Progenitor cell of endocrine pancreas (in vitro differentiated cells): ENCODE measurements around the gene ADAP1. TPM values are rescaled to one million over a fixed set of nuclear protein-coding genes. Genes with fewer than 3 reads are reported as not detected.
"Not testable (repeated sequence)": the region's sequence is repeated elsewhere in the genome, so short reads cannot be mapped to it uniquely, and the experiment has no call there.

Experiments used
- DNase-seq: peaks from one replicate; pipeline ENCODE4 v3.0.0; 2021; ENCODE audit warnings: low spot score; ENCODE audit not compliant: unreplicated experiment
- H3K27ac Mint-ChIP-seq: 2 replicates; pipeline ENCODE4 v1.8.0; 2021; ENCODE audit warnings: mild to moderate bottlenecking, moderate library complexity, mixed read lengths
- H3K27me3 Mint-ChIP-seq: 2 replicates; pipeline ENCODE4 v1.8.0; 2021; ENCODE audit warnings: mixed read lengths
- H3K36me3 Mint-ChIP-seq: 2 replicates; pipeline ENCODE4 v1.8.0; 2022; ENCODE audit warnings: mixed read lengths; ENCODE audit not compliant: insufficient read depth
- H3K4me1 Mint-ChIP-seq: 2 replicates; pipeline ENCODE4 v1.8.0; 2021; ENCODE audit warnings: low read depth, mixed read lengths
- H3K4me3 Mint-ChIP-seq: 2 replicates; pipeline ENCODE4 v1.8.0; 2021; ENCODE audit warnings: low read depth, mild to moderate bottlenecking, moderate library complexity, mixed read lengths
- H3K9me3 Mint-ChIP-seq: 2 replicates; pipeline ENCODE4 v1.8.0; 2021; ENCODE audit warnings: low read depth, mixed read lengths
- CTCF ChIP-seq: fragments of 200-600 bp; sonication (generic); IDR thresholded peaks from one replicate; pipeline ENCODE4 v1.5.0; 2021; ENCODE audit warnings: antibody characterized with exemption, mild to moderate bottlenecking; ENCODE audit not compliant: unreplicated experiment
- total RNA-seq: library from RNA; stranded (reverse); gene quantifications from 2 replicates; pipeline ENCODE4 v1.2.1, GENCODE V29; 2021

The ADAP1 gene
- total RNA-seq, 1 donor from 2014 or later: 10.3 TPM

GRCh38 chr7:945147-945555 is 9.3 kb downstream of the ADAP1 start:
- peaks cover 13% of the 10 kb centered on the region for H3K9me3 Mint-ChIP-seq
- H3K4me1 Mint-ChIP-seq: no peaks in the 10 kb centered on the region
- no peak for DNase-seq
- peaks cover 18% of the 10 kb centered on the region for H3K27me3 Mint-ChIP-seq
- TF ChIP-seq CTCF: no peak
- H3K27ac Mint-ChIP-seq: no peak overlapping the region
- H3K36me3 Mint-ChIP-seq: peaks cover 3% of the 10 kb centered on the region
- H3K4me3 Mint-ChIP-seq: no peak overlapping the region

- Mint-ChIP-seq H3K9me3 (peaks cover 16% of the 10 kb centered on the region), H3K27me3 (peaks cover 22% of the 10 kb centered on the region), H3K4me3 (no peak overlapping the region), H3K4me1 (no peaks in the 10 kb centered on the region), H3K27ac (no peak overlapping the region), H3K36me3 (peaks cover 3% of the 10 kb centered on the region)
- no peak for DNase-seq
- no peak for TF ChIP-seq CTCF
Observed at GRCh38 chr7:944744-945143, 9.7 kb downstream of the ADAP1 start.

GRCh38 chr7:943793-944192 is 10.7 kb downstream of the ADAP1 start:
- Mint-ChIP-seq H3K27me3 (peaks cover 22% of the 10 kb centered on the region), H3K9me3 (peaks cover 16% of the 10 kb centered on the region)
- not testable (repeated sequence) for H3K4me3 Mint-ChIP-seq, H3K27ac Mint-ChIP-seq, H3K4me1 Mint-ChIP-seq, DNase-seq, H3K36me3 Mint-ChIP-seq

GRCh38 chr7:940599-941408 is 13.7 kb downstream of the ADAP1 start:
- peaks cover 3% of the 10 kb centered on the region for H3K36me3 Mint-ChIP-seq
- H3K27me3 Mint-ChIP-seq: peaks cover 22% of the 10 kb centered on the region
- H3K9me3 Mint-ChIP-seq: peaks cover 16% of the 10 kb centered on the region
- TF ChIP-seq CTCF: no peak
- H3K4me3 Mint-ChIP-seq: no peak overlapping the region
- no peak for DNase-seq
- no peaks in the 10 kb centered on the region for H3K4me1 Mint-ChIP-seq
- no peak overlapping the region for H3K27ac Mint-ChIP-seq

GRCh38 chr7:939843-940242 is 14.6 kb downstream of the ADAP1 start:
- Mint-ChIP-seq H3K27me3 (peaks cover 22% of the 10 kb centered on the region), H3K4me3 (no peak overlapping the region), H3K4me1 (no peaks in the 10 kb centered on the region), H3K36me3 (peaks cover 3% of the 10 kb centered on the region), H3K27ac (no peak overlapping the region), H3K9me3 (peaks cover 16% of the 10 kb centered on the region)
- TF ChIP-seq CTCF: no peak
- DNase-seq: no peak
